ENCODE measurements around the gene PCK2.

PCK2 gene

GRCh38 chr14:24082411-24083080 lies 11.6 kb upstream of the PCK2 start:
- no peaks in the 10 kb centered on the region for H3K9me3 ChIP-seq (ENCODE audit: severe bottlenecking)
- H3K36me3 ChIP-seq, result no peaks in the 10 kb centered on the region
- peak overlapping the region; percentile 70 for H3K4me3 ChIP-seq (ENCODE audit: low read depth, low read length)
- no peaks in the 10 kb centered on the region for H3K27me3 ChIP-seq (ENCODE audit: insufficient read depth, low read depth, severe bottlenecking)
- no peak for DNase-seq
- H3K27ac ChIP-seq, result peak overlapping the region; percentile 94
- no peak for TF ChIP-seq CTCF (IDR thresholded peaks at IDR 0.05; ENCODE audit: low read depth, low read length)

- H3K4me3 ChIP-seq (ENCODE audit: low read depth, low read length), result no peak overlapping the region
- H3K27me3 ChIP-seq (ENCODE audit: insufficient read depth, low read depth, severe bottlenecking), result no peaks in the 10 kb centered on the region
- no peaks in the 10 kb centered on the region for H3K9me3 ChIP-seq (ENCODE audit: severe bottlenecking)
- H3K27ac ChIP-seq, result no peak overlapping the region
- H3K36me3 ChIP-seq, result no peaks in the 10 kb centered on the region
- no peak for TF ChIP-seq CTCF (IDR thresholded peaks at IDR 0.05; ENCODE audit: low read depth, low read length)
- no peak for DNase-seq
These were observed 10.6 kb upstream of the PCK2 start for GRCh38 chr14:24083462-24083861.

- H3K4me3 ChIP-seq (ENCODE audit: low read depth, low read length), result no peak overlapping the region
- H3K36me3 ChIP-seq, result no peaks in the 10 kb centered on the region
- peak overlapping the region; percentile 88 for H3K27ac ChIP-seq
- H3K27me3 ChIP-seq (ENCODE audit: insufficient read depth, low read depth, severe bottlenecking), result no peaks in the 10 kb centered on the region
- no peak for TF ChIP-seq CTCF (IDR thresholded peaks at IDR 0.05; ENCODE audit: low read depth, low read length)
- no peaks in the 10 kb centered on the region for H3K9me3 ChIP-seq (ENCODE audit: severe bottlenecking)
- DNase-seq, result no peak
These were observed 9.7 kb upstream of the PCK2 start for GRCh38 chr14:24084440-24084839.

- peak; percentile 79 for DNase-seq
- no peak for TF ChIP-seq CTCF (IDR thresholded peaks at IDR 0.05; ENCODE audit: low read depth, low read length)
- H3K27ac ChIP-seq, result peak overlapping the region; percentile 88
- H3K9me3 ChIP-seq (ENCODE audit: severe bottlenecking), result no peaks in the 10 kb centered on the region
- no peaks in the 10 kb centered on the region for H3K36me3 ChIP-seq
- peak overlapping the region; percentile 23; the same call in 1 of the 2 replicates for H3K4me3 ChIP-seq (ENCODE audit: low read depth, low read length)
- no peaks in the 10 kb centered on the region for H3K27me3 ChIP-seq (ENCODE audit: insufficient read depth, low read depth, severe bottlenecking)
These were observed 8.9 kb upstream of the PCK2 start for GRCh38 chr14:24085215-24085614.

- Histone ChIP-seq H3K9me3 (ENCODE audit: severe bottlenecking) (no peaks in the 10 kb centered on the region), H3K27me3 (ENCODE audit: insufficient read depth, low read depth, severe bottlenecking) (no peaks in the 10 kb centered on the region), H3K36me3 (no peaks in the 10 kb centered on the region), H3K4me3 (ENCODE audit: low read depth, low read length) (peak overlapping the region; percentile 13), H3K27ac (peak overlapping the region; percentile 88)
- TF ChIP-seq CTCF (IDR thresholded peaks at IDR 0.05; ENCODE audit: low read depth, low read length), result no peak
- peak; percentile 95 for DNase-seq
These were observed 7.7 kb upstream of the PCK2 start for GRCh38 chr14:24086193-24086955.

Measured in WERI-Rb-1 (cell line).